Tibial nerve (tissue), 4 donors: ENCODE results near the gene EXOC4.

Source experiments
- EP300 ChIP-seq, 2 donors: sonication (generic); formaldehyde crosslinking; IDR thresholded peaks; one replicate each; pipeline ENCODE4 v1.6.1; 2017; ENCODE audit warnings: antibody characterized with exemption in 2 of 2, mild to moderate bottlenecking in 1 of 2
- POLR2A ChIP-seq, 2 donors: fragments of 450-650 bp; IDR thresholded peaks; one replicate each; pipeline ENCODE4 v1.6.1; 2017; ENCODE audit warnings: antibody characterized with exemption in 2 of 2, mild to moderate bottlenecking in 2 of 2, moderate library complexity in 2 of 2
- TF ChIP-seq, protein P1 (sequence below), 5 experiments: fragments of 200-600 bp in 3 of 5; fragments of 450-650 bp in 2 of 5; sonication (generic) in 3 of 5; IDR thresholded peaks; one replicate each; pipeline ENCODE4 v1.5.1; 2016 to 2019; ENCODE audit warnings: antibody characterized with exemption in 5 of 5, mild to moderate bottlenecking in 3 of 5, moderate library complexity in 2 of 5

DNA sequence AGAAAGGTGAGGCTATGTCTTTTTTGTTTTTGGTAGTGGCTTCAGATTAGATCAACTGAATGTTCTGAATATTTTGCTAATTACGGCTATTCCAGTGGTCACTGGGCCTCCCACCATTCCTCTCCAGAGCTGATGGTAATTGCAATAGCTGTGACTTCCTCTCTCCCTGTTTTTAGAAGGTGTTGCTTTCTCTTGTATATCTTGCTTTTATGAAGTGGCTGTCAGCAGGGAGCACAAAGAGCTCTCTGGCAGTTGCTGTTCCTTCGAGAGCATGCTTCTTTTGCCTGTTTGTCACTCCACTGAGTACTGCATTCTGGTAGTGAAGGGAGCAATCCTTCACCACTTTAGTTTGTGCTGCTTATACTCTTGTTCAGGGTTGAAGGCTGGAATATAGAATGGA lies 133.3 kb downstream of the EXOC4 start:
- TF ChIP-seq, protein P1, sequence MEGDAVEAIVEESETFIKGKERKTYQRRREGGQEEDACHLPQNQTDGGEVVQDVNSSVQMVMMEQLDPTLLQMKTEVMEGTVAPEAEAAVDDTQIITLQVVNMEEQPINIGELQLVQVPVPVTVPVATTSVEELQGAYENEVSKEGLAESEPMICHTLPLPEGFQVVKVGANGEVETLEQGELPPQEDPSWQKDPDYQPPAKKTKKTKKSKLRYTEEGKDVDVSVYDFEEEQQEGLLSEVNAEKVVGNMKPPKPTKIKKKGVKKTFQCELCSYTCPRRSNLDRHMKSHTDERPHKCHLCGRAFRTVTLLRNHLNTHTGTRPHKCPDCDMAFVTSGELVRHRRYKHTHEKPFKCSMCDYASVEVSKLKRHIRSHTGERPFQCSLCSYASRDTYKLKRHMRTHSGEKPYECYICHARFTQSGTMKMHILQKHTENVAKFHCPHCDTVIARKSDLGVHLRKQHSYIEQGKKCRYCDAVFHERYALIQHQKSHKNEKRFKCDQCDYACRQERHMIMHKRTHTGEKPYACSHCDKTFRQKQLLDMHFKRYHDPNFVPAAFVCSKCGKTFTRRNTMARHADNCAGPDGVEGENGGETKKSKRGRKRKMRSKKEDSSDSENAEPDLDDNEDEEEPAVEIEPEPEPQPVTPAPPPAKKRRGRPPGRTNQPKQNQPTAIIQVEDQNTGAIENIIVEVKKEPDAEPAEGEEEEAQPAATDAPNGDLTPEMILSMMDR (IDR thresholded peaks at IDR 0.05) = no peak
- TF ChIP-seq POLR2A (IDR thresholded peaks at IDR 0.05) = no peak
- TF ChIP-seq EP300 (IDR thresholded peaks at IDR 0.05) = no peak
